ENCODE measurements around the gene KMT2C. TPM values are rescaled to one million over a fixed set of nuclear protein-coding genes. Genes with fewer than 3 reads are reported as not detected.

KMT2C gene
- total and polyA plus RNA-seq, 10 of the 15 experiments (the other 5 are each of a cell fraction or from before 2014, with no cell fraction given), result 3.3 to 45.2 (median 19.2) TPM

- TF ChIP-seq PRDM15 (CRISPR knock-in tag; IDR thresholded peaks at IDR 0.05) (no peak), ZNF24 (IDR thresholded peaks at IDR 0.05) (no peak; the same call in 1 of the 2 replicates), SP1 (IDR thresholded peaks at IDR 0.05; ENCODE audit: low read depth, low read length) (no peak), SREBF1 (IDR thresholded peaks at IDR 0.05; ENCODE audit: low read length) (no peak), HSF1 (IDR thresholded peaks at IDR 0.05; ENCODE audit: low read depth, low read length) (no peak), ZNF217 (IDR thresholded peaks at IDR 0.05) (peak; percentile 90), ZNF592 (IDR thresholded peaks at IDR 0.05) (no peak), CEBPZ (IDR thresholded peaks at IDR 0.05; ENCODE audit: low read depth, low read length) (no peak), BHLHE40 (IDR thresholded peaks at IDR 0.05; ENCODE audit: borderline replicate concordance in 1 of 2, low read depth in 2 of 2, low read length in 1 of 2) (peak; percentile 79 to 87), ZNF622 (IDR thresholded peaks at IDR 0.05) (no peak), NBN (IDR thresholded peaks at IDR 0.05) (0 out of 2 replicates have a peak, but pooled peaks have one; percentile 11), HDAC6 (IDR thresholded peaks at IDR 0.05; ENCODE audit: unreplicated experiment) (no peak), JUND (IDR thresholded peaks at IDR 0.05; ENCODE audit: low read depth, low read length) (no peak), SMARCA5 (IDR thresholded peaks at IDR 0.05) (peak; percentile 91), ZNF207 (IDR thresholded peaks at IDR 0.05; ENCODE audit: borderline replicate concordance) (peak; percentile 99), MEF2A (IDR thresholded peaks at IDR 0.05; ENCODE audit: insufficient read depth, low read depth, low read length) (no peak), ZSCAN29 (IDR thresholded peaks at IDR 0.05) (no peak), TBL1XR1 (IDR thresholded peaks at IDR 0.05; ENCODE audit: low read depth, low read length) (no peak)
These were observed 28.7 kb upstream of the KMT2C start (continued) for GRCh38 chr7:152464312-152465118.

All from GM12878 (cell line).